Measurements from ENCODE around the gene KCTD20. TPM values are rescaled to one million over a fixed set of nuclear protein-coding genes. Genes with fewer than 3 reads are reported as not detected.

The KCTD20 gene
- total and polyA plus RNA-seq, 2 of the 13 experiments (the other 11 are each of a cell fraction or from before 2014, with no cell fraction given), result 52.7 to 67.1 TPM

GRCh38 chr6:36442671-36443470 is at the start of gene KCTD20, which contains the start of gene PXT1 (continued):
- TF ChIP-seq SP2 (CRISPR knock-in tag; IDR thresholded peaks at IDR 0.05) (peak; percentile 44; the same call in 1 of the 2 replicates), MLXIP (CRISPR knock-in tag; IDR thresholded peaks at IDR 0.05; ENCODE audit: borderline replicate concordance) (peak; percentile 86), HNRNPH1 (optimal IDR thresholded peaks at IDR 0.05; ENCODE audit: low read depth, low read length) (no peak), STAT5B (CRISPR knock-in tag; IDR thresholded peaks at IDR 0.05) (no peak; the same call in 1 of the 2 replicates), ZNF383 (CRISPR knock-in tag; IDR thresholded peaks at IDR 0.05; ENCODE audit: borderline replicate concordance) (no peak), ZSCAN9 (CRISPR knock-in tag; IDR thresholded peaks at IDR 0.05; ENCODE audit: borderline replicate concordance) (peak; percentile 81), TRIM24 (CRISPR knock-in tag; IDR thresholded peaks at IDR 0.05) (no peak), NFE2L2 (IDR thresholded peaks at IDR 0.05; ENCODE audit: low read length) (peak; percentile 28; the same call in 1 of the 2 replicates), ZNF660 (CRISPR knock-in tag; IDR thresholded peaks at IDR 0.05; ENCODE audit: borderline replicate concordance, low read depth) (no peak), ZNF782 (CRISPR knock-in tag; IDR thresholded peaks at IDR 0.05; ENCODE audit: borderline replicate concordance) (no peak; the same call in 1 of the 2 replicates), PHF5A (CRISPR knock-in tag; IDR thresholded peaks at IDR 0.05; ENCODE audit: low read depth, unreplicated experiment) (no peak), ZNF674 (CRISPR knock-in tag; IDR thresholded peaks at IDR 0.05; ENCODE audit: low read depth) (peak; percentile 45; the same call in 1 of the 2 replicates), ZNF362 (CRISPR knock-in tag; IDR thresholded peaks at IDR 0.05; ENCODE audit: borderline replicate concordance) (no peak)
- TF ChIP-seq, protein P1, sequence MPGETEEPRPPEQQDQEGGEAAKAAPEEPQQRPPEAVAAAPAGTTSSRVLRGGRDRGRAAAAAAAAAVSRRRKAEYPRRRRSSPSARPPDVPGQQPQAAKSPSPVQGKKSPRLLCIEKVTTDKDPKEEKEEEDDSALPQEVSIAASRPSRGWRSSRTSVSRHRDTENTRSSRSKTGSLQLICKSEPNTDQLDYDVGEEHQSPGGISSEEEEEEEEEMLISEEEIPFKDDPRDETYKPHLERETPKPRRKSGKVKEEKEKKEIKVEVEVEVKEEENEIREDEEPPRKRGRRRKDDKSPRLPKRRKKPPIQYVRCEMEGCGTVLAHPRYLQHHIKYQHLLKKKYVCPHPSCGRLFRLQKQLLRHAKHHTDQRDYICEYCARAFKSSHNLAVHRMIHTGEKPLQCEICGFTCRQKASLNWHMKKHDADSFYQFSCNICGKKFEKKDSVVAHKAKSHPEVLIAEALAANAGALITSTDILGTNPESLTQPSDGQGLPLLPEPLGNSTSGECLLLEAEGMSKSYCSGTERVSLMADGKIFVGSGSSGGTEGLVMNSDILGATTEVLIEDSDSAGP (CRISPR knock-in tag; IDR thresholded peaks at IDR 0.05; ENCODE audit: borderline replicate concordance), result peak; percentile 74
- TF ChIP-seq, protein P2, sequence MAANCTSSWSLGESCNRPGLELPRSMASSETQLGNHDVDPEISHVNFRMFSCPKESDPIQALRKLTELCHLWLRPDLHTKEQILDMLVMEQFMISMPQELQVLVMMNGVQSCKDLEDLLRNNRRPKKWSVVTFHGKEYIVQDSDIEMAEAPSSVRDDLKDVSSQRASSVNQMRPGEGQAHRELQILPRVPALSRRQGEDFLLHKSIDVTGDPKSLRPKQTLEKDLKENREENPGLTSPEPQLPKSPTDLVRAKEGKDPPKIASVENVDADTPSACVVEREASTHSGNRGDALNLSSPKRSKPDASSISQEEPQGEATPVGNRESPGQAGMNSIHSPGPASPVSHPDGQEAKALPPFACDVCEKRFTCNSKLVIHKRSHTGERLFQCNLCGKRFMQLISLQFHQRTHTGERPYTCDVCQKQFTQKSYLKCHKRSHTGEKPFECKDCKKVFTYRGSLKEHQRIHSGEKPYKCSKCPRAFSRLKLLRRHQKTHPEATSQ (CRISPR knock-in tag; IDR thresholded peaks at IDR 0.05; ENCODE audit: borderline replicate concordance), result no peak
- TF ChIP-seq, protein P3, sequence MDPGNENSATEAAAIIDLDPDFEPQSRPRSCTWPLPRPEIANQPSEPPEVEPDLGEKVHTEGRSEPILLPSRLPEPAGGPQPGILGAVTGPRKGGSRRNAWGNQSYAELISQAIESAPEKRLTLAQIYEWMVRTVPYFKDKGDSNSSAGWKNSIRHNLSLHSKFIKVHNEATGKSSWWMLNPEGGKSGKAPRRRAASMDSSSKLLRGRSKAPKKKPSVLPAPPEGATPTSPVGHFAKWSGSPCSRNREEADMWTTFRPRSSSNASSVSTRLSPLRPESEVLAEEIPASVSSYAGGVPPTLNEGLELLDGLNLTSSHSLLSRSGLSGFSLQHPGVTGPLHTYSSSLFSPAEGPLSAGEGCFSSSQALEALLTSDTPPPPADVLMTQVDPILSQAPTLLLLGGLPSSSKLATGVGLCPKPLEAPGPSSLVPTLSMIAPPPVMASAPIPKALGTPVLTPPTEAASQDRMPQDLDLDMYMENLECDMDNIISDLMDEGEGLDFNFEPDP (CRISPR knock-in tag; conservative IDR thresholded peaks at IDR 0.05), result no peak
- TF ChIP-seq, protein P4, sequence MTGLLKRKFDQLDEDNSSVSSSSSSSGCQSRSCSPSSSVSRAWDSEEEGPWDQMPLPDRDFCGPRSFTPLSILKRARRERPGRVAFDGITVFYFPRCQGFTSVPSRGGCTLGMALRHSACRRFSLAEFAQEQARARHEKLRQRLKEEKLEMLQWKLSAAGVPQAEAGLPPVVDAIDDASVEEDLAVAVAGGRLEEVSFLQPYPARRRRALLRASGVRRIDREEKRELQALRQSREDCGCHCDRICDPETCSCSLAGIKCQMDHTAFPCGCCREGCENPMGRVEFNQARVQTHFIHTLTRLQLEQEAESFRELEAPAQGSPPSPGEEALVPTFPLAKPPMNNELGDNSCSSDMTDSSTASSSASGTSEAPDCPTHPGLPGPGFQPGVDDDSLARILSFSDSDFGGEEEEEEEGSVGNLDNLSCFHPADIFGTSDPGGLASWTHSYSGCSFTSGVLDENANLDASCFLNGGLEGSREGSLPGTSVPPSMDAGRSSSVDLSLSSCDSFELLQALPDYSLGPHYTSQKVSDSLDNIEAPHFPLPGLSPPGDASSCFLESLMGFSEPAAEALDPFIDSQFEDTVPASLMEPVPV (CRISPR knock-in tag; IDR thresholded peaks at IDR 0.05), result no peak

Data from HepG2 (cell line).